HCT116 (cell line): Measurements from ENCODE around the gene CTIF. TPM values are rescaled to one million over a fixed set of nuclear protein-coding genes. Genes with fewer than 3 reads are reported as not detected.

Source experiments
- ATAC-seq: fragments of 200-7000 bp; cut with Tn5 transposase; 2 replicates; pipeline ENCODE4 v1.9.1; 2020; ENCODE audit warnings: mild to moderate bottlenecking, moderate library complexity
- BruUV-seq: library from RNA; stranded (reverse); fragments of 400-500 nt; replicated peaks from 2 replicates; lab custom pipeline; 2021; lab: Mats Ljungman, UMichigan
- CTCF ChIA-PET: fragments of 300-600 bp; sonication (Branson Sonifier 250); formaldehyde crosslinking; loops from one replicate; lab custom pipeline; 2021; ENCODE audit warnings: antibody characterized with exemption; lab: Charles Lee
- POLR2A ChIA-PET: fragments of 300-600, 350-600 bp; sonication (Branson Sonifier 250); formaldehyde crosslinking; loops from one replicate; lab custom pipeline; 2021; ENCODE audit warnings: antibody characterized with exemption; lab: Charles Lee
- RAD21 ChIA-PET, 2 experiments: fragments of 300-600 bp; sonication (Branson Sonifier 250); formaldehyde crosslinking; loops; one replicate each; lab custom pipeline; 2023; ENCODE audit warnings: low total read pairs in 2 of 2; ENCODE audit not compliant: uncharacterized antibody in 2 of 2, unreplicated experiment in 2 of 2, low non-redundant PET in 1 of 2; lab: Charles Lee
- DNase-seq: peaks from one replicate; pipeline ENCODE4 v3.0.0-alpha.2; 2010; ENCODE audit warnings: low read depth, low spot score
- H2AFZ ChIP-seq: fragments of 200-600 bp; shearing (Covaris generic), sonication (generic); 2 replicates; pipeline ENCODE4 v1.6.1; 2017; ENCODE audit warnings: low read depth, mixed run types, mixed read lengths, antibody characterized with exemption, low read length; ENCODE audit not compliant: poor library complexity, severe bottlenecking
- H3K27ac ChIP-seq: 2 replicates; pipeline ENCODE4 v1.5.1; 2012; ENCODE audit warnings: low read depth, low read length
- H3K27me3 ChIP-seq: fragments of 200-600 bp; sonication (generic); 2 replicates; pipeline ENCODE4 v1.6.1; 2016; ENCODE audit warnings: mixed run types, low read length, mixed read lengths; ENCODE audit not compliant: insufficient read depth
- H3K36me3 ChIP-seq, 2 experiments: fragments of 200-500 bp in 1 of 2; fragments of 200-600 bp in 1 of 2; sonication (Bioruptor generic) in 1 of 2; sonication (generic) in 1 of 2; 2 replicates each; pipeline versions ENCODE4 v1.5.1 to v1.6.1; 2014 to 2016; ENCODE audit warnings: low read length in 2 of 2, inconsistent platforms in 1 of 2, mixed read lengths in 1 of 2, mixed run types in 1 of 2; ENCODE audit not compliant: insufficient read depth in 2 of 2, control insufficient read depth in 1 of 2
- H3K4me1 ChIP-seq, 2 experiments: fragments of 200-600 bp in 1 of 2; sonication (generic) in 1 of 2; 2 replicates each; pipeline versions ENCODE4 v1.5.1 to v1.6.1; 2012 to 2017; ENCODE audit warnings: low read length in 2 of 2, inconsistent platforms in 1 of 2, mild to moderate bottlenecking in 1 of 2, mixed read lengths in 1 of 2, mixed run types in 1 of 2, moderate library complexity in 1 of 2; ENCODE audit not compliant: insufficient read depth in 2 of 2, control insufficient read depth in 1 of 2
- H3K4me2 ChIP-seq: fragments of 200-600 bp; sonication (generic); 2 replicates; pipeline ENCODE4 v1.6.1; 2017; ENCODE audit warnings: mixed run types, low read length, mixed read lengths
- H3K4me3 ChIP-seq, 2 experiments: fragments of 200-600 bp in 1 of 2; sonication (generic) in 1 of 2; replicated peaks in 1 of 2; 2 replicates each; pipeline ENCODE4 v1.5.1; 2011 to 2016; ENCODE audit warnings: low read length in 2 of 2, control low read depth in 1 of 2, low read depth in 1 of 2, mild to moderate bottlenecking in 1 of 2, mixed read lengths in 1 of 2, mixed run types in 1 of 2
- H3K79me2 ChIP-seq: fragments of 200-600 bp; sonication (generic); 2 replicates; pipeline ENCODE4 v1.6.1; 2017; ENCODE audit warnings: mild to moderate bottlenecking, mixed run types, low read length, moderate library complexity, mixed read lengths; ENCODE audit not compliant: insufficient read depth
- H3K9ac ChIP-seq: fragments of 200-600 bp; sonication (generic); 2 replicates; pipeline ENCODE4 v1.6.1; 2016; ENCODE audit warnings: low read length, mixed read lengths
- H3K9me2 ChIP-seq: fragments of 200-600 bp; sonication (generic), shearing (Covaris generic); 2 replicates; pipeline ENCODE4 v1.6.1; 2017; ENCODE audit warnings: mixed run types, mild to moderate bottlenecking, moderate library complexity; ENCODE audit not compliant: insufficient read depth
- H3K9me3 ChIP-seq, 2 experiments: fragments of 200-500 bp in 1 of 2; fragments of 200-600 bp in 1 of 2; sonication (Bioruptor generic) in 1 of 2; sonication (generic) in 1 of 2; 2 replicates each; pipeline ENCODE4 v1.6.1; 2014 to 2017; ENCODE audit warnings: low read length in 2 of 2, mixed read lengths in 2 of 2, inconsistent platforms in 1 of 2, low read depth in 1 of 2, mild to moderate bottlenecking in 1 of 2, mixed run types in 1 of 2, moderate library complexity in 1 of 2; ENCODE audit not compliant: control insufficient read depth in 1 of 2, insufficient read depth in 1 of 2
- H4K20me1 ChIP-seq: fragments of 200-600 bp; sonication (generic), shearing (Covaris generic); 2 replicates; pipeline ENCODE4 v1.6.1; 2017; ENCODE audit warnings: mixed run types, mild to moderate bottlenecking, moderate library complexity; ENCODE audit not compliant: insufficient read depth
- CBX3 ChIP-seq: IDR thresholded peaks from 2 replicates; pipeline ENCODE4 v1.6.1; 2012; ENCODE audit warnings: low read depth
- CEBPB ChIP-seq: IDR thresholded peaks from 2 replicates; pipeline ENCODE4 v1.6.1; 2012; ENCODE audit warnings: low read depth
- EGR1 ChIP-seq: IDR thresholded peaks from 2 replicates; pipeline ENCODE4 v1.6.1; 2012; ENCODE audit warnings: low read depth
- ELF1 ChIP-seq: IDR thresholded peaks from 2 replicates; pipeline ENCODE4 v1.6.1; 2012; ENCODE audit warnings: low read depth, borderline replicate concordance
- FOSL1 ChIP-seq: IDR thresholded peaks from 2 replicates; pipeline ENCODE4 v1.6.1; 2012; ENCODE audit warnings: low read depth
- JUND ChIP-seq: IDR thresholded peaks from 2 replicates; pipeline ENCODE4 v1.6.1; 2012
- POLR2AphosphoS5 ChIP-seq: IDR thresholded peaks from 2 replicates; pipeline ENCODE4 v1.6.1; 2011; ENCODE audit warnings: mild to moderate bottlenecking, low read depth, low read length, moderate library complexity
- RAD21 ChIP-seq: IDR thresholded peaks from 2 replicates; pipeline ENCODE4 v1.6.1; 2012; ENCODE audit warnings: low read depth, mild to moderate bottlenecking
- SIN3A ChIP-seq: IDR thresholded peaks from 2 replicates; pipeline ENCODE4 v1.6.1; 2012; ENCODE audit warnings: low read depth
- SP1 ChIP-seq: IDR thresholded peaks from 2 replicates; pipeline ENCODE4 v1.6.1; 2012; ENCODE audit warnings: low read depth
- SRF ChIP-seq: IDR thresholded peaks from 2 replicates; pipeline ENCODE4 v1.6.1; 2012; ENCODE audit warnings: low read depth
- TCF7L2 ChIP-seq: IDR thresholded peaks from 2 replicates; pipeline ENCODE4 v1.7.0; 2011; ENCODE audit warnings: borderline replicate concordance, inconsistent platforms; ENCODE audit not compliant: insufficient read depth, insufficient read length; ENCODE audit errors: extremely low read depth
- YY1 ChIP-seq: IDR thresholded peaks from 2 replicates; pipeline ENCODE4 v1.6.1; 2011; ENCODE audit warnings: low read length, low read depth, moderate library complexity, mild to moderate bottlenecking; ENCODE audit not compliant: insufficient replicate concordance; ENCODE audit errors: extremely low read depth
- ZNF274 ChIP-seq: fragments of 200-500 bp; sonication (Bioruptor generic); IDR thresholded peaks from 2 replicates; pipeline ENCODE4 v1.6.1; 2014; ENCODE audit warnings: mild to moderate bottlenecking, low read depth, low read length, inconsistent platforms
- intact Hi-C: fragments of 100-400 bp; cut with micrococcal nuclease; formaldehyde crosslinking; loops from 2 replicates; pipeline ENCODE4 v1.10.0; 2022
- total RNA-seq: library from RNA; stranded (reverse); gene quantifications from one replicate; pipeline ENCODE4 v1.2.1, GENCODE V29; 2021; ENCODE audit not compliant: unreplicated experiment
- TF ChIP-seq, protein P1 (sequence below): IDR thresholded peaks from 2 replicates; pipeline ENCODE4 v1.6.1; 2012
- TF ChIP-seq, protein P2 (sequence below): IDR thresholded peaks from 2 replicates; pipeline ENCODE4 v1.6.1; 2011; ENCODE audit warnings: mild to moderate bottlenecking, low read length, moderate library complexity; ENCODE audit not compliant: insufficient replicate concordance; ENCODE audit errors: extremely low read depth
- TF ChIP-seq, protein P3 (sequence below), 3 experiments: fragments of 200-600 bp in 1 of 3; sonication (generic) in 1 of 3; IDR thresholded peaks in 2 of 3; conservative IDR thresholded peaks in 1 of 3; 2 replicates each; pipeline ENCODE4 v1.5.1; 2012 to 2017; ENCODE audit warnings: low read depth in 2 of 3, low read length in 2 of 3, antibody characterized with exemption in 1 of 3, borderline replicate concordance in 1 of 3, control low read depth in 1 of 3, mild to moderate bottlenecking in 1 of 3, mixed read lengths in 1 of 3, mixed run types in 1 of 3, moderate library complexity in 1 of 3; ENCODE audit not compliant: insufficient read depth in 1 of 3

The CTIF gene
- total RNA-seq, 1 experiment from 2014 or later: 19.7 TPM

DNA sequence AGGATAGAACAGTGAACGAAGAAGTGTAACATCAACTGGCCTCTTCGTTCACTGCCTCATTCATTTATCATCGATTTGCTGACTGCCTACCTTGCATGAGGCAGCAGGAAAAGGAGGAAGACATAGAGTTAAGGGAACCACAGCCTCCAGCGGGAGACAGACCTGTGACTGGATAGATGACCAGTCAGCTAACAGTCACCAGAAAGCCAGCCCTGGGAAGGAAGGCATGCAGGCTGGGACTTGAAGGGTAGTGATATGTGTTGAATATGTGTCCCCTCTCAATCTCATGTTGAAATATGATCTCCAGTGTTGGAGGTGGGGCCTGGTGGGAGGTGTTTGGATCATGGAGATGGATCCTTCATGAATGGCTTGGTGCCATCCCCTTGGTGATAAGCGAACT lies 58.3 kb downstream of the CTIF start:
- H3K9me3 ChIP-seq: no peaks in the 10 kb centered on the region
- H3K9me2 ChIP-seq: no peaks in the 10 kb centered on the region
- ChIA-PET POLR2A (no interaction called here), CTCF (no interaction called here), RAD21 (no interaction called here)
- H3K4me1 ChIP-seq: no peaks in the 10 kb centered on the region; a peak in 1 of 4 replicates
- H3K27me3 ChIP-seq: no peaks in the 10 kb centered on the region
- H2AFZ ChIP-seq: no peak overlapping the region
- ATAC-seq (no peak), DNase-seq (no peak)
- H3K27ac ChIP-seq: no peak overlapping the region
- H3K79me2 ChIP-seq: no peaks in the 10 kb centered on the region
- no peak for TF ChIP-seq TCF7L2
- no peak for TF ChIP-seq ELF1
- TF ChIP-seq, protein P1, sequence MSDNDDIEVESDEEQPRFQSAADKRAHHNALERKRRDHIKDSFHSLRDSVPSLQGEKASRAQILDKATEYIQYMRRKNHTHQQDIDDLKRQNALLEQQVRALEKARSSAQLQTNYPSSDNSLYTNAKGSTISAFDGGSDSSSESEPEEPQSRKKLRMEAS: no peak
- no peak for TF ChIP-seq CBX3
- TF ChIP-seq ZNF274: no peak
- no peak for TF ChIP-seq CEBPB
- TF ChIP-seq, protein P2, sequence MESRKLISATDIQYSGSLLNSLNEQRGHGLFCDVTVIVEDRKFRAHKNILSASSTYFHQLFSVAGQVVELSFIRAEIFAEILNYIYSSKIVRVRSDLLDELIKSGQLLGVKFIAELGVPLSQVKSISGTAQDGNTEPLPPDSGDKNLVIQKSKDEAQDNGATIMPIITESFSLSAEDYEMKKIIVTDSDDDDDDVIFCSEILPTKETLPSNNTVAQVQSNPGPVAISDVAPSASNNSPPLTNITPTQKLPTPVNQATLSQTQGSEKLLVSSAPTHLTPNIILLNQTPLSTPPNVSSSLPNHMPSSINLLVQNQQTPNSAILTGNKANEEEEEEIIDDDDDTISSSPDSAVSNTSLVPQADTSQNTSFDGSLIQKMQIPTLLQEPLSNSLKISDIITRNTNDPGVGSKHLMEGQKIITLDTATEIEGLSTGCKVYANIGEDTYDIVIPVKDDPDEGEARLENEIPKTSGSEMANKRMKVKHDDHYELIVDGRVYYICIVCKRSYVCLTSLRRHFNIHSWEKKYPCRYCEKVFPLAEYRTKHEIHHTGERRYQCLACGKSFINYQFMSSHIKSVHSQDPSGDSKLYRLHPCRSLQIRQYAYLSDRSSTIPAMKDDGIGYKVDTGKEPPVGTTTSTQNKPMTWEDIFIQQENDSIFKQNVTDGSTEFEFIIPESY: no peak
- H4K20me1 ChIP-seq: no peaks in the 10 kb centered on the region
- intact Hi-C loops: no loop called here
- H3K36me3 ChIP-seq: no peaks in the 10 kb centered on the region
- no peak overlapping the region for H3K9ac ChIP-seq
- BruUV-seq: no TSS peak
- no peak overlapping the region for H3K4me2 ChIP-seq
- no peak overlapping the region for H3K4me3 ChIP-seq

DNA sequence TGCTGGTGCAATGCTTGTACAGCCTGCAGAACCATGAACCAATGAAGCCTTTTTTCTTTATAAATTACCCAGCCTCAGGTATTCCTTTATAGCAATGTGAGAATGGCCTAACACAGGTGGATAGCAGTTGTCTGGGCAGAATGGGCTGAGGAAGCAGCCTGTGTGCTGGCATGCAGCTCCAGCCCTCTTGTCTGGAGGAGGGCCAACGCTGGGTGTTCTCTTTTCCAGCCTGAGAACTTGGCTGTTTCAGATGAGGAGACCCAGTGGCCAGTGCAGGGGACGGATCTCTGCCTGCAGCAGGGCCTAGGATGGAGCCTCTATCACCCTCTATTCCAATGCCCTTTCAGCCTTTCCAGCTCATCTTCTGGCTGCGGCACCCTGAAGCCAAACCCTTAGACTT lies 58.8 kb downstream of the CTIF start:
- Histone ChIP-seq H3K9me3 (no peaks in the 10 kb centered on the region), H3K79me2 (no peaks in the 10 kb centered on the region), H3K27me3 (no peaks in the 10 kb centered on the region)
- intact Hi-C loops: no loop called here
- ATAC-seq: no peak
- TF ChIP-seq ELF1 (no peak), EGR1 (no peak), JUND (no peak), FOSL1 (no peak), SP1 (no peak), CEBPB (no peak), POLR2AphosphoS5 (no peak), YY1 (no peak), SIN3A (no peak), TCF7L2 (no peak), SRF (no peak), RAD21 (no peak)
- TF ChIP-seq, protein P3, sequence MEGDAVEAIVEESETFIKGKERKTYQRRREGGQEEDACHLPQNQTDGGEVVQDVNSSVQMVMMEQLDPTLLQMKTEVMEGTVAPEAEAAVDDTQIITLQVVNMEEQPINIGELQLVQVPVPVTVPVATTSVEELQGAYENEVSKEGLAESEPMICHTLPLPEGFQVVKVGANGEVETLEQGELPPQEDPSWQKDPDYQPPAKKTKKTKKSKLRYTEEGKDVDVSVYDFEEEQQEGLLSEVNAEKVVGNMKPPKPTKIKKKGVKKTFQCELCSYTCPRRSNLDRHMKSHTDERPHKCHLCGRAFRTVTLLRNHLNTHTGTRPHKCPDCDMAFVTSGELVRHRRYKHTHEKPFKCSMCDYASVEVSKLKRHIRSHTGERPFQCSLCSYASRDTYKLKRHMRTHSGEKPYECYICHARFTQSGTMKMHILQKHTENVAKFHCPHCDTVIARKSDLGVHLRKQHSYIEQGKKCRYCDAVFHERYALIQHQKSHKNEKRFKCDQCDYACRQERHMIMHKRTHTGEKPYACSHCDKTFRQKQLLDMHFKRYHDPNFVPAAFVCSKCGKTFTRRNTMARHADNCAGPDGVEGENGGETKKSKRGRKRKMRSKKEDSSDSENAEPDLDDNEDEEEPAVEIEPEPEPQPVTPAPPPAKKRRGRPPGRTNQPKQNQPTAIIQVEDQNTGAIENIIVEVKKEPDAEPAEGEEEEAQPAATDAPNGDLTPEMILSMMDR (IDR thresholded peaks at IDR 0.05 in 2 of 3, conservative IDR thresholded peaks at IDR 0.05 in 1 of 3; ENCODE audit: borderline replicate concordance in 1 of 3, insufficient read depth in 1 of 3, low read depth in 2 of 3, low read length in 2 of 3): no peak
- TF ChIP-seq, all 23 proteins: peak for 0
- BruUV-seq: no TSS peak
- Histone ChIP-seq H3K4me2 (no peak overlapping the region), H2AFZ (no peak overlapping the region), H3K4me3 (no peak overlapping the region), H3K27ac (no peak overlapping the region), H4K20me1 (no peaks in the 10 kb centered on the region), H3K9me2 (no peaks in the 10 kb centered on the region), H3K4me1 (no peaks in the 10 kb centered on the region; a peak in 1 of 4 replicates), H3K36me3 (no peaks in the 10 kb centered on the region), H3K9ac (no peak overlapping the region)
- ChIA-PET CTCF (no interaction called here), RAD21 (no interaction called here), POLR2A (no interaction called here)
- DNase-seq: no peak
